EL (cell line): Measurements from ENCODE around the gene JAG1.
"Not testable (repeated sequence)": the region's sequence is repeated elsewhere in the genome, so short reads cannot be mapped to it uniquely, and the experiment has no call there.

ENCODE experiments used
- DNase-seq: peaks from one replicate; pipeline ENCODE4 v3.0.0-alpha.2; 2016

JAG1 gene

GRCh38 chr20:10635476-10636208, 38.2 kb downstream of the JAG1 start:
- DNase-seq = peak; percentile 31

GRCh38 chr20:10634683-10635411, 39.0 kb downstream of the JAG1 start:
- peak; percentile 88 for DNase-seq

DNA sequence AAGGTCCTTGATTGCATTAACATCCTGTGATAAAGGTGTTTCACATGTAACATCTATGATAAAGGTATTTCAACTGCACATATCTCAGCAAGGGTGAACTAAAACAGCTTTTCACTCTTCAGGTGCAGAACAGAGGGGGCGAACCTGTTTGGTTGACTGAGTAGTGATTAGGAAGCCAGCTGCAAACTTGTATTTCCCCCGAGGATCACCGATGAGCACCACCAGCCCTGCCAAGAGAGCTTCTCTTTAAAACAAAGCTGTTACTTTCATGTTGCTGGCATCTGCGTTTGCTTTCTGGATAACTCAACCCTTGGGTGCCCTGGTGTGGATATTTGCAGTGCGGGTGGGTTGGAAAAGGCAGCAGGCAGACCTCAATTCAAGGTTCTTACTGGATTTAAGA, 39.6 kb downstream of the JAG1 start:
- DNase-seq = no peak

- DNase-seq = no peak
Observed at GRCh38 chr20:10633718-10634117, 40.1 kb downstream of the JAG1 start.

DNA sequence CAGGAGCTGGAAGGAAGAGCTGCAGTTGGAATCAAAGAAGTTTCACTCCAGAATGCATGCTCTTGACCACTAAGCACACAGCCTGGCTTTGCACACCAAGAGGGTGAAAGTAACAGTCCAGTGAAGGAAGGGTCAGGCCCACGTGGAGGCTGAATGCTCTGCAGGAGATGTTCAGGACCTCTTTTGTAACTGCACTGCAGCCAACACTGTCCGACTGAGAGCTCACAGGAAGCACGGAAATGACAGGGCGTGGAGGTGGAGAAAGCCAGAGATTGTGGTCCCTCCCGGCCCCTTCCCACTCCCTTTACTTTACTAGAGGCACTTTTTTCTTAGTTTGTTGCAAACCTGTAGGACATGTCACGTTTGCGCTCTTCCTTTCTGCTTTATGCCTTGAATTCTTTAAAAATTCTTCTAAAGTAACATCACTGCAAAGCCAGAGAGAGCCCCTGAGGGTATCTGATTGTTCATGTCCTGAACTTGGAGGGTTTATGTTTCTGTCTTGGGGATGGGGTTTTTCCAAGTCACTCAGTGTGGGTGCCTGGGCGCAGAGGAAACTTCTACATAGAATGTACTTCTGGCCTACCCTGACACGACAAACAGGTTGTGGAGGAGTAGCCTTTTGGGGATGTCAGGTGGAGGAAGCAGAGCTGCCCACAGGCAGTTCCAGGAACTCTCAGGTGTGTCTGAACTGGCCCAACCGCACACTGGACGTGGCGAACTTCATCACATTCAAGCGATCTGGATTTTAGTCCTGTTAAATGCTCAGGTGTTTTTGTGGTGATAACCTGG, 40.9 kb downstream of the JAG1 start:
- peak; percentile 71 for DNase-seq

- DNase-seq = no peak
Observed at GRCh38 chr20:10631126-10631525, 42.7 kb downstream of the JAG1 start.

- no peak for DNase-seq
Observed at GRCh38 chr20:10629946-10630650, 43.7 kb downstream of the JAG1 start.

GRCh38 chr20:10626896-10627295, 46.9 kb downstream of the JAG1 start:
- no peak for DNase-seq

GRCh38 chr20:10625641-10626040, 48.2 kb downstream of the JAG1 start:
- peak; percentile 68 for DNase-seq

DNA sequence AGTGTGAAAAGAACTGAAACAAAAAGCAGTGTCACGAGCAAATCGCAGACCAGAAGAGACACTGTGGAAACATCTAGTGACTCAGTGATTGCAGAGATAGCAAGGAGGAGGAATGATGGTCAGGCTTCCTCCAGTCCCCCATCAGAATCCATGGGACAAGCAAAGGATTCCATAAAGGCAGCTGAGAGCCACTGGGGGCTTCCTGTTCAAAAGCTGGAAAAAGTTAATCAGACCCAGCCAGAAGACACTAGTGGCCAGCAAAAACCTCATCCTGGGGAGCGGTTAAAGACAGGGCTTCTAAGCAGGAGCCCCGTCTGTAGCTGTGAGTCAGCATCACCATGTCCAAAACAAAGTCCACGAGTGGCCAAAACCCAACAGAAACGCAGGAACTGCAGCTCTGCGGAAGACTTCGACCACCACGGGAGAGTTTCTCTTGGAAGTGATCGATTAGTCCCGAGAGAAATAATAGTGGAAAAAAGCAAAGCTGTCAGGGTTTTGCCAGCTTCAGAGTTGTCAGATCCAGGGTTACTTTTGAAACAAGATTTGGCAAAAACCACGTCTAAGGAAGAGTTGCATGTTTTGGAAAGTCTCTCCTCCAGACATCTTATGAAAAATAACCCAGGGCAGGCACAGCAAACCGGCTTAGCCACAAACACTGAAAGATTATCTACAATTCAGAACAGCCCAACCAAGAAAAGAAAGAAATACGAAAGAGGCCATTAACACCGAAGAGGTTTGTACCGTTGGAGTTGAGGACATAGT, 51.0 kb downstream of the JAG1 start:
- peak; percentile 70 for DNase-seq

DNA sequence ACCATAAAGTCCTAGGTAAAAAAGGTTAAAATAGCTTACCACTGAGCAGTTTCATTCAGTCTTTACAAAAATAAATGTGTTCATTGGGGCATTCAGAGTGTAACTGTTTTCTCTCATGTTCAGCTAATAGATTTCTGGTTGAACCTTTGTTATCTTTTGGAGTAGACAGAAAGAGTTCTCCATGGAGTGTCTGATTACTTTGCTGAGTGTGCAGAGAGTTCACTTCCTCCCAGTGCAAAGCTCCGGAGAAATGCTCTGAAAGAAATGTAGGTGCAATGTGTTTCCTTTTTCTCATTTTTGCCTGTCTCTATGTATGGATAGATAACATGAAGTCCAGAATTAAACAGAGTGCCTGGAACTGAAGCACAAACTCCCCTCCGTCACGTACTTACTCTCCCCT, 52.6 kb downstream of the JAG1 start:
- no peak for DNase-seq

GRCh38 chr20:10619427-10619826, 54.4 kb downstream of the JAG1 start:
- DNase-seq = peak; percentile 91

DNA sequence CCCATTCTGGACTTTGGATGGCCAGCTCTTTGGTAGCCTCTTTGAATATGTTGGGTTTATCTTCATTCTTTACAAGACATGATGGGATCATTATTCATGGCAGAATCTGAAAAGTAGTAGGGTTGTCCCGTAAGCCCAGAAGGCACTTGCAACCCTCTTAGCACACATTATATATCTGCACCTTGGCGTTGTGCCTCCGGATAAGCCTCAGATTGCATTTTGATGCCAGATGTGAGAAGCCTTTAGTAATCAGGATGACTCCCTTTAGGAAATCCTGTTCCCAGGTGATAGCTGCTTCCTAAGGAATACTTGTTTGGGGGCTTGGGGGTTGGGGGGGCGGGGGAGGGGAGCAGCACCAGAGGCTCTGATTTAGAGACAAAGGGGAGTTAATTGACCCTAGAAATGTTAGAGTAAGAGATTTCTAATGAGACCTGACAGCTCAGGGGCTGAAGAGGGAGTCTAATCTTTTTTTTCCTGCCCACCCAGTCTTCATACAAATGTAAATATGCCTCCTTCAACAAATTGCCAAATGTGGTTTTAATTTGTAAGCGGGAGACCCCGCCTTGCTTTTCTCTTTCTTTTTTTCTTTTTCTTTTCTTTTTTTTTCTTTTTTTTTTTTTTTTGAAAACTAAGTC, 55.1 kb downstream of the JAG1 start:
- DNase-seq = no peak

DNA sequence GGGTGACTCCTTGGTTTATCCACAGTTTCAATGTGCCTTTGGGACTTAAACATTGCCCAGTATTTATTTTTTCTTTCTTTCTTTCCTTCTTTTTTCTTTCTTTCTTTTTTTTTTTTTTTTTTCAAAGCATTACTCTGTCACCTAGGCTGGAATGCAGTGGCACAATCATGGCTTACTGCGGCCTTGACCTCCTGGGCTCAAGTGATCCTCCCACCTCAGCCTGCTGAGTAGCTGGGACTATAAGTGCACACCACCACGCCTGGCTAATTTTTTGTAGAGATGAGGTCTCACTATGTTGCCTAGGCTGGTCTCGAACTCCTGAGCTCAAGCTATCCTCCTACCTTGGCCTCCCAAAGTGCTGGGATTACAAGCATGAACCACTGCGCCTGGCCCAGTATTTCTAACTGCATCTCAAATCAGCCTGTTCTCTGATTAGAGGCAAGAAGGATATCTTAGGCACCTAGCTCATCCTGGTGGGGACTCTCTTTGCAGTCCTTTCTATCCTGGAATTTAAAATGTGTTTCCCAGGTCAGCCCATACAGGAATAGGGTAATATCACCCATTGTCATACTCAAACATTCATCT, 56.2 kb downstream of the JAG1 start:
- not testable (repeated sequence) for DNase-seq

DNA sequence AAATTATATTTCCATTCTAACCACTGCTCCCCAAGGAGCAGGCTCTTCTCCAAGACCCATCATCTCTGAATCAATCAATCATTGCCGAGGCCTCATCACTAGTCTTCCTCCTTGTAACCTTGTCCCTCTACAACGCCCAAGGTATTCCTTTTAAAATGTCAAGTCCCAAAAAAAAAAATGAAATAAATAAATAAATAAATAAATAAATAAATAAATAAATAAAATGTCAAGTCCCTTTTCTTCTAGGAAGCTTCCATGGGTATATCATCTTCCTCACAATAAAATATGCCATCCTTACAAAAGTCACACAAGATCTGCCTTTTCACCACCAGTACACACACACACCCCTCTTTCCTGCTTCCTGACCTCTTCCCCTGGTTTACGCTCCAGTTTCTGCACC, 57.6 kb downstream of the JAG1 start:
- no peak for DNase-seq

- DNase-seq = no peak
Observed at GRCh38 chr20:10613911-10614310, 59.9 kb downstream of the JAG1 start.

DNA sequence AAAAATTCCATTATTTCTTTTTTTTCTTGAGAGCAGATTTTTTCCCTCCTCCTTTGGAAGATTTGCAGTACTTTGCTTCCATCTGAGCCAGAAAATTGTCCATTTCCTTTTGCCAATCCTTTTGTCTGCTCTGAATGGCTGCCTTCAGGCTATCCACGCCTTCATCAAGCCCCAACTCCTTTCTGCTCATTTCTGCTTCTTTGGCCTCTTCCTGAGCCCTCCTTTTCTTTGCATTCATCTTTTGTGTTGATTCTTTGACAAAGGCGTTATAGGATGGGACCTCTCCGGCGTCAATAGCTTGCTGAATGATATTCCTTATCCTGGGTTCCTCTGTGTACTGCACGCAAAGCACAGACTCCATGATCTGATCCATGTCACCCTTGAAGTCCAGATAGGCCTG, 60.4 kb downstream of the JAG1 start:
- DNase-seq = not testable (repeated sequence)

- peak; percentile 48 for DNase-seq
Observed at GRCh38 chr20:10611357-10611756, 62.4 kb downstream of the JAG1 start.

GRCh38 chr20:10610251-10610650, 63.5 kb downstream of the JAG1 start:
- no peak for DNase-seq

- DNase-seq = peak; percentile 32
Observed at GRCh38 chr20:10609770-10610169, 64.0 kb downstream of the JAG1 start.

- peak; percentile 73 for DNase-seq
Observed at GRCh38 chr20:10609276-10609675, 64.5 kb downstream of the JAG1 start.
